Parathyroid adenoma (tissue), 2 donors: ENCODE measurements around the gene CCDC47.

Experiments
- H2AFZ ChIP-seq: fragments of 300-600 bp; sonication (generic); one replicate; pipeline ENCODE4 v1.7.0; 2017; ENCODE audit warnings: antibody characterized with exemption, mild to moderate bottlenecking
- H3K27ac ChIP-seq: fragments of 300-600 bp; sonication (generic); one replicate; pipeline ENCODE4 v1.7.0; 2017
- H3K27me3 ChIP-seq: fragments of 300-600 bp; sonication (generic); one replicate; pipeline ENCODE4 v1.7.0; 2017; ENCODE audit warnings: low read length; ENCODE audit not compliant: control insufficient read depth, insufficient read depth
- H3K36me3 ChIP-seq: fragments of 300-600 bp; sonication (generic); one replicate; pipeline ENCODE4 v1.7.0; 2017; ENCODE audit warnings: low read length; ENCODE audit not compliant: control insufficient read depth, insufficient read depth
- H3K4me1 ChIP-seq: fragments of 300-600 bp; sonication (generic); one replicate; pipeline ENCODE4 v1.7.0; 2017; ENCODE audit warnings: control low read depth
- H3K4me2 ChIP-seq: fragments of 300-600 bp; sonication (generic); one replicate; pipeline ENCODE4 v1.7.0; 2017; ENCODE audit warnings: low read length
- H3K4me3 ChIP-seq: fragments of 300-600 bp; sonication (generic); one replicate; pipeline ENCODE4 v1.7.0; 2017; ENCODE audit warnings: low read depth, low read length
- H3K79me2 ChIP-seq: fragments of 300-600 bp; sonication (generic); one replicate; pipeline ENCODE4 v1.7.0; 2017; ENCODE audit warnings: control low read depth
- H3K9ac ChIP-seq: fragments of 300-600 bp; sonication (generic); one replicate; pipeline ENCODE4 v1.7.0; 2017; ENCODE audit warnings: mild to moderate bottlenecking
- H3K9me3 ChIP-seq: fragments of 300-600 bp; sonication (generic); one replicate; pipeline ENCODE4 v1.7.0; 2017; ENCODE audit warnings: low read length; ENCODE audit not compliant: control insufficient read depth
- CTCF ChIP-seq: fragments of 300-600 bp; sonication (generic); IDR thresholded peaks from one replicate; pipeline ENCODE4 v1.7.0; 2017; ENCODE audit warnings: antibody characterized with exemption, mild to moderate bottlenecking
- donor health status: primary hyperparathyroidism.

Gene CCDC47

GRCh38 chr17:63714550-63715277 lies 58.7 kb downstream of the CCDC47 start:
- Histone ChIP-seq H3K4me3 (no peak overlapping the region), H3K27ac (peak overlapping the region; percentile 29), H3K9me3 (no peaks in the 10 kb centered on the region), H3K9ac (no peak overlapping the region), H2AFZ (peak overlapping the region; percentile 19), H3K4me1 (peaks cover 10% of the 10 kb centered on the region), H3K4me2 (no peak overlapping the region), H3K79me2 (no peaks in the 10 kb centered on the region), H3K27me3 (no peaks in the 10 kb centered on the region), H3K36me3 (no peaks in the 10 kb centered on the region)
- TF ChIP-seq CTCF: no peak

GRCh38 chr17:63709110-63709509 lies 64.3 kb downstream of the CCDC47 start:
- Histone ChIP-seq H3K9me3 (no peaks in the 10 kb centered on the region), H3K79me2 (no peaks in the 10 kb centered on the region), H3K4me3 (no peak overlapping the region), H3K4me2 (no peak overlapping the region), H3K4me1 (no peaks in the 10 kb centered on the region), H2AFZ (no peak overlapping the region), H3K27ac (no peak overlapping the region), H3K36me3 (no peaks in the 10 kb centered on the region), H3K9ac (no peak overlapping the region), H3K27me3 (no peaks in the 10 kb centered on the region)
- no peak for TF ChIP-seq CTCF

- Histone ChIP-seq H3K27ac (no peak overlapping the region), H3K27me3 (no peaks in the 10 kb centered on the region), H3K4me1 (no peaks in the 10 kb centered on the region)
Observed at GRCh38 chr17:63707151-63707550, 66.2 kb downstream of the CCDC47 start.

GRCh38 chr17:63706336-63707082 lies 66.9 kb downstream of the CCDC47 start:
- Histone ChIP-seq H3K27me3 (no peaks in the 10 kb centered on the region), H2AFZ (no peak overlapping the region), H3K79me2 (no peaks in the 10 kb centered on the region), H3K9ac (no peak overlapping the region), H3K9me3 (no peaks in the 10 kb centered on the region), H3K4me2 (no peak overlapping the region), H3K36me3 (no peaks in the 10 kb centered on the region), H3K4me1 (no peaks in the 10 kb centered on the region), H3K27ac (no peak overlapping the region), H3K4me3 (no peak overlapping the region)
- TF ChIP-seq CTCF: no peak

More at GRCh38 chr17:63707151-63707550, 66.2 kb downstream of the CCDC47 start:
- Histone ChIP-seq H3K79me2 (no peaks in the 10 kb centered on the region), H3K36me3 (no peaks in the 10 kb centered on the region), H3K4me2 (no peak overlapping the region), H3K9me3 (no peaks in the 10 kb centered on the region), H2AFZ (no peak overlapping the region), H3K4me3 (no peak overlapping the region), H3K9ac (no peak overlapping the region)
- TF ChIP-seq CTCF: no peak
